ENCODE data around the gene PARD3B.

The PARD3B gene

GRCh38 chr2:205655779-205656456 is 1110.6 kb downstream of the PARD3B start:
- DNase-seq (ENCODE audit: low read depth), result no peak

GRCh38 chr2:205656461-205656860 is 1111.2 kb downstream of the PARD3B start:
- no peak for DNase-seq (ENCODE audit: low read depth)

- no peak for DNase-seq (ENCODE audit: low read depth)
Measured at GRCh38 chr2:205656941-205657340, 1111.7 kb downstream of the PARD3B start.

- no peak for DNase-seq (ENCODE audit: low read depth)
Measured at GRCh38 chr2:205657579-205657978, 1112.3 kb downstream of the PARD3B start.

- DNase-seq (ENCODE audit: low read depth), result no peak
Measured at GRCh38 chr2:205658068-205658467, 1112.8 kb downstream of the PARD3B start.

- no peak for DNase-seq (ENCODE audit: low read depth)
Measured at GRCh38 chr2:205658572-205658971, 1113.3 kb downstream of the PARD3B start.

GRCh38 chr2:205659922-205660321 is 1114.6 kb downstream of the PARD3B start:
- DNase-seq (ENCODE audit: low read depth), result no peak

GRCh38 chr2:205660521-205661124 is 1115.3 kb downstream of the PARD3B start:
- no peak for DNase-seq (ENCODE audit: low read depth)

GRCh38 chr2:205661281-205661680 is 1116.0 kb downstream of the PARD3B start:
- no peak for DNase-seq (ENCODE audit: low read depth)

- no peak for DNase-seq (ENCODE audit: low read depth)
Measured at GRCh38 chr2:205662206-205662965, 1117.1 kb downstream of the PARD3B start.

- no peak for DNase-seq (ENCODE audit: low read depth)
Measured at GRCh38 chr2:205665791-205666190, 1120.5 kb downstream of the PARD3B start.
